GM12892 (cell line): ENCODE data around the gene CEP350.

Experiments
- POLR2A ChIP-seq: IDR thresholded peaks from 2 replicates; pipeline ENCODE4 v1.6.1; 2011; ENCODE audit warnings: low read depth, low read length, control low read depth
- POLR2AphosphoS5 ChIP-seq: IDR thresholded peaks from 2 replicates; pipeline ENCODE4 v1.6.1; 2011; ENCODE audit warnings: low read depth, low read length, control low read depth
- TAF1 ChIP-seq: IDR thresholded peaks from 2 replicates; pipeline ENCODE4 v1.6.1; 2011; ENCODE audit warnings: low read depth, mild to moderate bottlenecking, control low read depth, low read length, borderline replicate concordance

DNA sequence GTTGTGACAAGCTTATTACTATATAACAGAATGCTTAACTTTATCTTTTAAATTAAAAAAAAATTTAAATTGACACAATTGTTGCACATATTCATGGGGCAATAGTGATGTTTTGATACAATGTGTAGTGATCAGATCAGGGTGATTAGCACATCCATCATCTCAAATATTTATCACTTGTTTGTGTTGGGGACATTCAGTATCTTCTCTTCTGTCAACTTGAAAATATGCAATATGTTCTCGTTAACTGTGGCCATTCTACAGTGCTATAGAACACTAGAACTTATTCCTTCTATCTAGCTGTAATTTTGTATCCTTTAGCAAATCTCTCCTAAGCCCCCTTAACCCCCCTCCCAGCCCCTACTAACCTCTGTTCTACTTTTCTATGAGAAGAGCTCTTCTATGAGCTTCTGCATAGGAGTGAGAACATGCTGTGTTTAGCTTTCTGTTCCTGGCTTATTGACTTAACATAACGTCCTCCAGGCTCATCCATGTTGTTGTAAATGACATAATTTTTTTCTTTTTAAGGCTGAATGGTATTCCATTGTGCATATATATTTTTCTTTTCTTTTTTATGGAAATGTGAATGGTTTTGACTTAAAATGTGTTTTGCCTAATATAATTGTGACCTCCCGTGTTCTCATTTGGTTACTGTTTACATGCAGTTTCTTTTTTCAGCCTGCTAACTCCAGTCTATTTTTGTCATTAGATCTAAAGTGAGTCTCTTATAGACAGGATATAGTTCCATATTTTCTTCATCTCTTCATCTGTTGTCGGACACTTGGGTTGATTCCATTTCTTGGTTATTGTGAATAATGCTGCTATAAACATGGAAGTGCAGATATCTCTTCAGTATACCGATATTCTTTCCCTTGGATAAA is 23.8 kb downstream of the CEP350 start:
- TF ChIP-seq TAF1 (no peak), POLR2AphosphoS5 (no peak), POLR2A (no peak)
